Neural cell (in vitro differentiated cells): ENCODE data around the gene FXYD6. TPM values are rescaled to one million over a fixed set of nuclear protein-coding genes. Genes with fewer than 3 reads are reported as not detected.

Experiments used
- H2AFZ ChIP-seq: fragments of 200-600, 300-800 bp; sonication (generic), shearing (Covaris generic); 2 replicates; pipeline ENCODE4 v1.6.0; 2014; ENCODE audit warnings: low read depth, mild to moderate bottlenecking, antibody characterized with exemption, low read length, moderate library complexity
- H3F3A ChIP-seq: fragments of 200-600 bp; shearing (Covaris generic); 2 replicates; pipeline ENCODE4 v1.6.1; 2016; ENCODE audit warnings: mild to moderate bottlenecking, moderate library complexity, mixed read lengths, antibody characterized with exemption, low read length; ENCODE audit not compliant: insufficient read depth, poor library complexity, severe bottlenecking
- H3K27ac ChIP-seq: fragments of 200-600, 300-800 bp; sonication (generic), shearing (Covaris generic); 2 replicates; pipeline ENCODE4 v1.5.1; 2014; ENCODE audit warnings: mild to moderate bottlenecking, low read length, moderate library complexity
- H3K27me3 ChIP-seq: fragments of 300-800, 200-600 bp; sonication (generic), shearing (Covaris generic); 2 replicates; pipeline ENCODE4 v1.6.0; 2014; ENCODE audit warnings: mild to moderate bottlenecking, low read depth, low read length, moderate library complexity; ENCODE audit not compliant: insufficient read depth
- H3K36me3 ChIP-seq: fragments of 300-800, 200-600 bp; sonication (generic), shearing (Covaris generic); 2 replicates; pipeline ENCODE4 v1.5.1; 2014; ENCODE audit warnings: mild to moderate bottlenecking, antibody characterized with exemption, low read length, moderate library complexity; ENCODE audit not compliant: insufficient read depth
- H3K4me2 ChIP-seq: fragments of 300-800, 200-600 bp; sonication (generic), shearing (Covaris generic); 2 replicates; pipeline ENCODE4 v1.6.0; 2014; ENCODE audit warnings: mild to moderate bottlenecking, low read length
- H3K4me3 ChIP-seq: fragments of 300-800, 200-600 bp; sonication (generic), shearing (Covaris generic); 2 replicates; pipeline ENCODE4 v1.5.1; 2014; ENCODE audit warnings: mild to moderate bottlenecking, low read length, moderate library complexity
- H3K79me2 ChIP-seq: fragments of 200-600 bp; shearing (Covaris generic); replicated peaks from 2 replicates; pipeline ENCODE4 v1.6.0; 2014; ENCODE audit warnings: mild to moderate bottlenecking, low read length, moderate library complexity; ENCODE audit not compliant: insufficient read depth
- H3K9ac ChIP-seq: fragments of 300-800, 200-600 bp; sonication (generic), shearing (Covaris generic); 2 replicates; pipeline ENCODE4 v1.6.1; 2016; ENCODE audit warnings: mild to moderate bottlenecking, low read length, mixed read lengths
- H3K9me2 ChIP-seq: fragments of 200-600 bp; shearing (Covaris generic); 2 replicates; pipeline ENCODE4 v1.6.1; 2016; ENCODE audit warnings: mild to moderate bottlenecking, low read length, mixed read lengths; ENCODE audit not compliant: insufficient read depth
- H3K9me3 ChIP-seq: fragments of 200-600, 300-800 bp; sonication (generic), shearing (Covaris generic); 2 replicates; pipeline ENCODE4 v1.6.1; 2016; ENCODE audit warnings: mild to moderate bottlenecking, mixed run types, low read length, moderate library complexity, mixed read lengths
- H4K20me1 ChIP-seq: fragments of 200-600 bp; shearing (Covaris generic); 2 replicates; pipeline ENCODE4 v1.6.1; 2016; ENCODE audit warnings: mild to moderate bottlenecking, mixed run types; ENCODE audit not compliant: insufficient read depth
- CTCF ChIP-seq: fragments of 450-650 bp; IDR thresholded peaks from 2 replicates; pipeline ENCODE4 v1.5.1; 2014; ENCODE audit warnings: antibody characterized with exemption, mild to moderate bottlenecking, moderate library complexity; ENCODE audit not compliant: poor library complexity, severe bottlenecking
- EP300 ChIP-seq: fragments of 450-650 bp; conservative IDR thresholded peaks from 2 replicates; pipeline ENCODE4 v1.6.1; 2014; ENCODE audit warnings: antibody characterized with exemption, mild to moderate bottlenecking, moderate library complexity; ENCODE audit not compliant: poor library complexity, severe bottlenecking
- EZH2 ChIP-seq: fragments of 200-600, 300-800 bp; shearing (Covaris generic), sonication (generic); IDR thresholded peaks from 2 replicates; pipeline ENCODE4 v1.6.1; 2014; ENCODE audit warnings: antibody characterized with exemption, low read length, borderline replicate concordance, mild to moderate bottlenecking; ENCODE audit not compliant: insufficient read depth, poor library complexity, severe bottlenecking
- MXI1 ChIP-seq: fragments of 450-650 bp; conservative IDR thresholded peaks from 2 replicates; pipeline ENCODE4 v1.6.1; 2014; ENCODE audit warnings: antibody characterized with exemption, mild to moderate bottlenecking; ENCODE audit not compliant: poor library complexity, severe bottlenecking
- POLR2AphosphoS5 ChIP-seq: IDR thresholded peaks from 2 replicates; pipeline ENCODE4 v1.6.1; 2012
- RAD21 ChIP-seq: fragments of 450-650 bp; conservative IDR thresholded peaks from 2 replicates; pipeline ENCODE4 v1.6.1; 2014; ENCODE audit warnings: antibody characterized with exemption, mild to moderate bottlenecking, moderate library complexity
- REST ChIP-seq: IDR thresholded peaks from 2 replicates; pipeline ENCODE4 v1.6.1; 2012; ENCODE audit warnings: borderline replicate concordance
- SMC3 ChIP-seq: fragments of 450-650 bp; conservative IDR thresholded peaks from 2 replicates; pipeline ENCODE4 v1.6.1; 2014; ENCODE audit warnings: antibody characterized with exemption, mild to moderate bottlenecking, moderate library complexity; ENCODE audit not compliant: poor library complexity
- TAF1 ChIP-seq: IDR thresholded peaks from 2 replicates; pipeline ENCODE4 v1.6.1; 2012; ENCODE audit warnings: low read depth
- polyA plus RNA-seq: library from polyadenylated mRNA; depleted of rRNA; stranded (reverse); fragments of >200 nt; gene quantifications from 2 replicates; pipeline ENCODE4 v1.2.3, GENCODE V29; 2014

FXYD6 gene
- polyA plus RNA-seq, 1 donor from 2014 or later: 218 TPM

- no peak overlapping the region for H2AFZ ChIP-seq
- no peaks in the 10 kb centered on the region for H3K36me3 ChIP-seq
- H3K9me2 ChIP-seq: no peaks in the 10 kb centered on the region
- no peaks in the 10 kb centered on the region for H4K20me1 ChIP-seq
- H3K27me3 ChIP-seq: no peaks in the 10 kb centered on the region
- H3K9ac ChIP-seq: no peak overlapping the region
- H3F3A ChIP-seq: no peaks in the 10 kb centered on the region
- TF ChIP-seq MXI1 (no peak), RAD21 (no peak), POLR2AphosphoS5 (no peak), CTCF (no peak), SMC3 (no peak), TAF1 (no peak), EZH2 (no peak), REST (no peak), EP300 (no peak)
- no peak overlapping the region for H3K27ac ChIP-seq
- no peaks in the 10 kb centered on the region for H3K79me2 ChIP-seq
- no peak overlapping the region for H3K4me2 ChIP-seq
- no peaks in the 10 kb centered on the region for H3K9me3 ChIP-seq
- no peak overlapping the region for H3K4me3 ChIP-seq
These were observed 25.8 kb upstream of the FXYD6 start for GRCh38 chr11:117902001-117902845.

- no peak for TF ChIP-seq SMC3
- no peak for TF ChIP-seq CTCF
- TF ChIP-seq POLR2AphosphoS5: no peak
- TF ChIP-seq RAD21: no peak
- TF ChIP-seq REST: no peak
- no peak for TF ChIP-seq EP300
- TF ChIP-seq TAF1: no peak
- TF ChIP-seq EZH2: no peak
- no peak for TF ChIP-seq MXI1
- no peaks in the 10 kb centered on the region for H3K27me3 ChIP-seq
These were observed 25.1 kb upstream of the FXYD6 start for GRCh38 chr11:117901601-117902000.

More at GRCh38 chr11:117901601-117902000, 25.1 kb upstream of the FXYD6 start:
- Histone ChIP-seq H3K4me2 (no peak overlapping the region), H3K79me2 (no peaks in the 10 kb centered on the region), H3K36me3 (no peaks in the 10 kb centered on the region), H3K27ac (no peak overlapping the region), H3K9ac (no peak overlapping the region), H3K4me3 (no peak overlapping the region), H4K20me1 (no peaks in the 10 kb centered on the region), H3F3A (no peaks in the 10 kb centered on the region), H3K9me2 (no peaks in the 10 kb centered on the region), H2AFZ (no peak overlapping the region), H3K9me3 (no peaks in the 10 kb centered on the region)
